ENCODE data around the gene ABI3BP. TPM values are rescaled to one million over a fixed set of nuclear protein-coding genes. Genes with fewer than 3 reads are reported as not detected.
A peak's percentile ranks its signal among the peaks of the same experiment; 100 is the strongest.

The ABI3BP gene
- total RNA-seq, 1 experiment from 2014 or later, result 3.1 TPM

DNA sequence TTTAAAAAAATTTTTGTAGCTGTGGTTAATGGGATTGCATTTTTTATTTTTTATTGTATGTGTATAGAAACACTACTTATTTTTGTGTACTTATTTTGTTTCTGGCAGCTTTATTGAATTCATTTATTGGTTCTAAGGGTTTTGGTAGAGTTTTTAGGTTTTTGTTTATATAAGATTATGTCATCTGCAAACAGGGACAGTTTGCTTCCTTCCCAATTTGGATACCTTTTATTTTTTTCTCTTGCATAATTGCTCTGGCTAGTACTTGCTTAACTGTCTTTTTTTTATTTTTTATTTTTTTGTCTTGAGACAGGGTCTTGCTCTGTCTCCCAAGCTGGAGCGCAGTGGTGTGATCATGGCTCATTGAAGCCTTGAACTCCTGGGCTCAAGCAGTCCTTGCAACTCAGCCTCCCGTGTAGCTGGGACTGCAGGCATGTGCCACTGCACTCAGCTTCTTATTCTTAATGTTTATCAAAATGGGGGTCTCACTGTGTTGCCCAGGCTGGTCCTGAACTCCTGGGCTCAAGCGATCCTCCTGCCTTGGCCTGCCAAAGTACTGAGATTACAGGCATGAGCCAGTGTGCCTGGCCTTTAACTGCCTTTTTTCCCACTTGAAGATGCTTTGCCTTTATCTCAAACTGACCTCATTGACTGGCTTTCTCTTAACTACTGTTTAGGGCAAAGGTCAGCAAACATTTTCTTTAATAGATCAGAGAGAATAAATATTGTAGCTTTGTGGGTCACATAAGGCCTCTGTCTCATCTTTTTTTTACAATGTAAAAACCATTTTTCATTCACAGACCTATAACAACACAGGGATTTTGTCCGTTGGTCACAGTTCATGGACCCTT, 275.4 kb downstream of the ABI3BP start:
- H3K27ac Mint-ChIP-seq (ENCODE audit: low read depth, unreplicated experiment), result peak overlapping the region; percentile 27
- ChIA-PET POLR2A (interaction anchor here (1.3 kb wide), 1 partner anchor 9 kb away, joined by 5 read pairs; the partner anchor contains the start of gene TFG), CTCF (interaction anchor here (0.7 to 1.3 kb wide), 7 partner anchors 8 to 478 kb away, joined by 3 to 6 read pairs (median 4); no protein-coding TSS in a partner anchor)
- no TSS peak for BruUV-seq (replicated peaks)
- intact Hi-C loops (cut with micrococcal nuclease), result loop anchor here (10.0 kb wide), 1 partner anchor 403 kb away; no protein-coding TSS in a partner anchor
- no peaks in the 10 kb centered on the region for H3K9me3 Mint-ChIP-seq (ENCODE audit: unreplicated experiment)
- no peak for DNase-seq (ENCODE audit: unreplicated experiment)
- TF ChIP-seq, protein P1, sequence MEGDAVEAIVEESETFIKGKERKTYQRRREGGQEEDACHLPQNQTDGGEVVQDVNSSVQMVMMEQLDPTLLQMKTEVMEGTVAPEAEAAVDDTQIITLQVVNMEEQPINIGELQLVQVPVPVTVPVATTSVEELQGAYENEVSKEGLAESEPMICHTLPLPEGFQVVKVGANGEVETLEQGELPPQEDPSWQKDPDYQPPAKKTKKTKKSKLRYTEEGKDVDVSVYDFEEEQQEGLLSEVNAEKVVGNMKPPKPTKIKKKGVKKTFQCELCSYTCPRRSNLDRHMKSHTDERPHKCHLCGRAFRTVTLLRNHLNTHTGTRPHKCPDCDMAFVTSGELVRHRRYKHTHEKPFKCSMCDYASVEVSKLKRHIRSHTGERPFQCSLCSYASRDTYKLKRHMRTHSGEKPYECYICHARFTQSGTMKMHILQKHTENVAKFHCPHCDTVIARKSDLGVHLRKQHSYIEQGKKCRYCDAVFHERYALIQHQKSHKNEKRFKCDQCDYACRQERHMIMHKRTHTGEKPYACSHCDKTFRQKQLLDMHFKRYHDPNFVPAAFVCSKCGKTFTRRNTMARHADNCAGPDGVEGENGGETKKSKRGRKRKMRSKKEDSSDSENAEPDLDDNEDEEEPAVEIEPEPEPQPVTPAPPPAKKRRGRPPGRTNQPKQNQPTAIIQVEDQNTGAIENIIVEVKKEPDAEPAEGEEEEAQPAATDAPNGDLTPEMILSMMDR (IDR thresholded peaks at IDR 0.05; ENCODE audit: unreplicated experiment), result no peak
- no peak overlapping the region for H3K4me3 Mint-ChIP-seq (ENCODE audit: unreplicated experiment)
- H3K27me3 Mint-ChIP-seq (ENCODE audit: insufficient read depth, unreplicated experiment), result no peaks in the 10 kb centered on the region
- H3K4me1 Mint-ChIP-seq (ENCODE audit: insufficient read depth, unreplicated experiment), result peaks cover 47% of the 10 kb centered on the region
- peaks cover 87% of the 10 kb centered on the region for H3K36me3 Mint-ChIP-seq (ENCODE audit: insufficient read depth, unreplicated experiment)

GRCh38 chr3:100717063-100717462, 276.2 kb downstream of the ABI3BP start:
- BruUV-seq (replicated peaks), result no TSS peak
- peaks cover 86% of the 10 kb centered on the region for H3K36me3 Mint-ChIP-seq (ENCODE audit: insufficient read depth, unreplicated experiment)
- POLR2A ChIA-PET, result interaction anchor here (1.3 kb wide), 1 partner anchor 8 kb away, joined by 5 read pairs; the partner anchor contains the start of gene TFG
- H3K9me3 Mint-ChIP-seq (ENCODE audit: unreplicated experiment), result no peaks in the 10 kb centered on the region
- peak overlapping the region; percentile 6 for H3K27ac Mint-ChIP-seq (ENCODE audit: low read depth, unreplicated experiment)
- peaks cover 55% of the 10 kb centered on the region for H3K4me1 Mint-ChIP-seq (ENCODE audit: insufficient read depth, unreplicated experiment)
- intact Hi-C loops (cut with micrococcal nuclease), result loop anchor here (10.0 kb wide), 1 partner anchor 402 kb away; no protein-coding TSS in a partner anchor
- H3K4me3 Mint-ChIP-seq (ENCODE audit: unreplicated experiment), result no peak overlapping the region
- TF ChIP-seq, protein P1 (IDR thresholded peaks at IDR 0.05; ENCODE audit: unreplicated experiment), result no peak
- H3K27me3 Mint-ChIP-seq (ENCODE audit: insufficient read depth, unreplicated experiment), result no peaks in the 10 kb centered on the region
- no peak for DNase-seq (ENCODE audit: unreplicated experiment)
- CTCF ChIA-PET, result interaction anchor here (0.6 kb wide), 1 partner anchor 114 kb away, joined by 4 read pairs; no protein-coding TSS in a partner anchor

DNA sequence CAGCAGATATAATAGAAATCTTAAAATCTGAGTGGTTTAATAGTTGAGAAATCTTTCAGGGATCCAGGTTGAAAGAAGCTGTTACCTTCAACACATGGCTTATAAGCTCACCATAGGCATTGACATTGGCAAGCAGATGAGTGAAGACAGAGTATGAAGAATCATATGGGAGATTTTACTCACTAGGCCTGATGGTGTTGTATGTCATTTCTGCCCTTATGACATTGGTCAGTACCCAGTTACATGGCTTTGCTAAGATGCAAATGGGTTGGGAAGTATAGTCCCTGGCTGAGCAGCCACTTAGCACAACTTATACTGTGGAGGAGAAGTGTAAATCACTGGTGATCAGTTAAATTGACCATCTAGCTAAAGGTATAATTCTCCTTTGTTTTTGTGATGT, 278.0 kb downstream of the ABI3BP start:
- ChIA-PET CTCF (interaction anchor here (0.6 to 10.8 kb wide), 9 partner anchors 13 to 435 kb away, joined by 3 to 110 read pairs (median 5); no protein-coding TSS in a partner anchor), POLR2A (interaction anchor here (0.7 kb wide), 1 partner anchor 53 kb away, joined by 4 read pairs; no protein-coding TSS in a partner anchor)
- Mint-ChIP-seq H3K27ac (ENCODE audit: low read depth, unreplicated experiment) (peak overlapping the region; percentile 46), H3K27me3 (ENCODE audit: insufficient read depth, unreplicated experiment) (no peaks in the 10 kb centered on the region), H3K4me1 (ENCODE audit: insufficient read depth, unreplicated experiment) (peaks cover 67% of the 10 kb centered on the region), H3K36me3 (ENCODE audit: insufficient read depth, unreplicated experiment) (peaks cover 82% of the 10 kb centered on the region), H3K4me3 (ENCODE audit: unreplicated experiment) (no peak overlapping the region), H3K9me3 (ENCODE audit: unreplicated experiment) (no peaks in the 10 kb centered on the region)
- intact Hi-C loops (cut with micrococcal nuclease), result loop anchor here (10.0 kb wide), 1 partner anchor 400 kb away; no protein-coding TSS in a partner anchor
- no peak for DNase-seq (ENCODE audit: unreplicated experiment)
- TF ChIP-seq, protein P1 (IDR thresholded peaks at IDR 0.05; ENCODE audit: unreplicated experiment), result no peak
- no TSS peak for BruUV-seq (replicated peaks)
